ENCODE data around the gene ADH5.
"Not testable (repeated sequence)": the region's sequence is repeated elsewhere in the genome, so short reads cannot be mapped to it uniquely, and the experiment has no call there.

Gene ADH5

DNA sequence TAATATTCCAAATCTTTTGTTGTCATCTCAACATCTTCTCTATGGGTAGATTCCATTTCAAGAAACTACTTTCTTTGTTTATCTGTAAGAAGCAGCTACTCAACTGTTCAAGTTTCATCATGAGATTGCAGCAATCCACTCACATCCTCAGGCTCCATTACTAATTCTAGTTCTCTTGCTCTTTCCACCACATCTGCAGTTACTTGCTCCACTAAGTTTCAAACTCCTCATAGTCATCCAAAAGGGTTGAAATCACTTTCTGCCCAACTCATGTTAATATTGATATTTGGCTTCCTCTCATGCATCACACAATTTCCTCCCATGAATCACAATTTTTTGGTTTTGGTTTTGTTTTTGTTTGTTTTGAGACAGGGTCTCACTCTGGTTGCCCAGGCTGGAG, 35.7 kb downstream of the ADH5 start:
- Mint-ChIP-seq H3K9me3 (no peaks in the 10 kb centered on the region), H3K4me3 (no peak overlapping the region), H3K4me1 (peaks cover 14% of the 10 kb centered on the region), H3K36me3 (ENCODE audit: insufficient read depth) (peaks cover 12% of the 10 kb centered on the region), H3K27ac (ENCODE audit: low read depth) (no peak overlapping the region), H3K27me3 (no peaks in the 10 kb centered on the region)
- DNase-seq (ENCODE audit: low spot score in 2 of 2) (no peak), ATAC-seq (replicated peaks; ENCODE audit: extremely low read depth, poor library complexity, severe bottlenecking) (no peak)

DNA sequence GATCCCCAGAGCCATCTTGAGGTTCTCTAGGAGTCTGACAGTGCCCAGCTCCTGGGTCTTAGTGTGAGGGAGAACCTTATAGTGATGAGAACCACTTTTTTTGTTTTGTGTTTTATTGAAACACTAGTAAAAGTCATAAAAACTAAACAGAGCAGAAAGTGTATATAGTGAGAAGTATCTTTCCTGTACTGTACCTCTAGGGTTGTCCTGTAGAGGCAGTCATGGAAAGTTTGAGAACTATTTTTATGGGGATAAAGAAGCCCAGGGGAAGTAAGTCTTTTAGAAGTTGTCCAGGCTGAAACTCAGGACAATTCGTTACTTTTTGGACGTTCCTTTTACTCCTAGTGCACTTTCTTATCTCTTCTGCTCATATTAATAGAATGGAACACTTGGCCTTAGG, 40.9 kb downstream of the ADH5 start:
- DNase-seq (ENCODE audit: low spot score in 2 of 2): no peak
- no peak overlapping the region for H3K27ac Mint-ChIP-seq (ENCODE audit: low read depth)
- ATAC-seq (replicated peaks; ENCODE audit: extremely low read depth, poor library complexity, severe bottlenecking): no peak
- H3K9me3 Mint-ChIP-seq: no peaks in the 10 kb centered on the region
- H3K36me3 Mint-ChIP-seq (ENCODE audit: insufficient read depth): peaks cover 12% of the 10 kb centered on the region
- H3K27me3 Mint-ChIP-seq: no peaks in the 10 kb centered on the region
- H3K4me3 Mint-ChIP-seq: no peak overlapping the region
- H3K4me1 Mint-ChIP-seq: peaks cover 11% of the 10 kb centered on the region

DNA sequence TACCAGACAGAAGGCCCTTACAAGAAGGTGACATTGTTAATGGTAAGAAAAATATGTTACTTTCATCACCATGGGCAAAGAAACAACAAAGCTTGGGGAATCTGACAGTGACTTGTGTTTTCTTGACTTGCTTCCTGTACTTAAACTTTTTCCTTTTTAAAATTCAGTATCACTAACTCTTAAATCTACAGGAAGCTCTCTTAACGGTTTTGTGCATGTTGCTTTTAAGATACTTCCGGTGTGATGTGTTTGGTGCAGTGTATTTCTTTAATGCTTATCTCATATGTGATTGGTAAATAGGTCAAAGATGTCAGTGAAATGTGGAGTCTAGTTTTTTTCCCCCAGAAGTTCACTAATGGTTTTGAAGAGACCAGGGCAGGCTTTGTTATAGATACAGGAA, 45.2 kb downstream of the ADH5 start:
- peak overlapping the region; percentile 95 for H3K27ac Mint-ChIP-seq (ENCODE audit: low read depth)
- DNase-seq (ENCODE audit: low spot score in 2 of 2): no peak
- H3K27me3 Mint-ChIP-seq: no peaks in the 10 kb centered on the region
- peaks cover 9% of the 10 kb centered on the region for H3K36me3 Mint-ChIP-seq (ENCODE audit: insufficient read depth)
- no peaks in the 10 kb centered on the region for H3K9me3 Mint-ChIP-seq
- H3K4me3 Mint-ChIP-seq: peak overlapping the region; percentile 55
- H3K4me1 Mint-ChIP-seq: peaks cover 11% of the 10 kb centered on the region
- ATAC-seq (replicated peaks; ENCODE audit: extremely low read depth, poor library complexity, severe bottlenecking): peak; percentile 98

DNA sequence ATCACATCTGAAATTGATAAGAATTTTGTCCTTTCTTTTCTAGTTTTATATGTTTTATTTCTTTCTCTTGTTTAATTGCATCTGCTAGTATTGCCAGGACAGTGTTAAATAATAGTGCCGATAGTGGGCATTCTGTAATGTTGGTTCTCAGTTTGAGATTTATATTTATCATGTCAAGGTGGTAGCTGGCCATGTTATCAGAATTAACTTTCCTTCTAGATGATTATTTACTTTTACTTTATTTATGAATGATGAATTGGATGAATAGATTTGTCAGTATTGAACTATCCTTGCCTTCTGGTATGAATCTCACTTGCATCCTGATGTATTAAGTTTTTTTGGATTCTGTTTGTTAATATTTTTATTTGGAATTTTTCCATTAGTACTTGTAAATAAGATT, 50.4 kb downstream of the ADH5 start:
- peaks cover 7% of the 10 kb centered on the region for H3K36me3 Mint-ChIP-seq (ENCODE audit: insufficient read depth)
- H3K9me3 Mint-ChIP-seq: no peaks in the 10 kb centered on the region
- no peaks in the 10 kb centered on the region for H3K27me3 Mint-ChIP-seq
- H3K4me3 Mint-ChIP-seq: no peak overlapping the region
- DNase-seq (ENCODE audit: low spot score in 2 of 2) (no peak), ATAC-seq (replicated peaks; ENCODE audit: extremely low read depth, poor library complexity, severe bottlenecking) (no peak)
- H3K27ac Mint-ChIP-seq (ENCODE audit: low read depth): no peak overlapping the region
- H3K4me1 Mint-ChIP-seq: peaks cover 9% of the 10 kb centered on the region

DNA sequence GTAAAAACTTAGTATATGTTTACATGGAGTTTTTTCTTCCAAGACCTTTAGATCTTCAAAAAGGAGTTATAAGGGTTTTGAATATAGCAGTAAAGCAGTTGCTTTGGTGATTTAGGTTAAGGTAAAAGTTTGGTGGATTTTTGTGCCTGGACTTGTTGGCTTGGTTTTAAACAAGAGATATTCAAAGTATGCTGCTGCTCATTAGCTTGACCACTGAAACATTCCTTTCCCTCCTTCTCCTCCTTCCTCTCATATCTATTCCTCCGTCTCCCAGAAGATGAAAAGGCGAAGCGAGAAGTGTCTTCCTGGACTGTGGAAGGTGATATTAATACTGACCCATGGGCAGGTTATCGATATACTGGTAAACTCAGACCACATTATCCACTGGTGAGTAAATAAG, 54.6 kb downstream of the ADH5 start:
- peaks cover 8% of the 10 kb centered on the region for H3K36me3 Mint-ChIP-seq (ENCODE audit: insufficient read depth)

GRCh38 chr4:99029852-99030251, 58.7 kb downstream of the ADH5 start:
- peaks cover 8% of the 10 kb centered on the region for H3K36me3 Mint-ChIP-seq (ENCODE audit: insufficient read depth)
- H3K27me3 Mint-ChIP-seq: no peaks in the 10 kb centered on the region
- H3K4me1 Mint-ChIP-seq: peaks cover 37% of the 10 kb centered on the region
- ATAC-seq (replicated peaks; ENCODE audit: extremely low read depth, poor library complexity, severe bottlenecking): no peak
- no peak for DNase-seq (ENCODE audit: low spot score in 2 of 2)
- H3K27ac Mint-ChIP-seq (ENCODE audit: low read depth): peak overlapping the region; percentile 74
- no peaks in the 10 kb centered on the region for H3K9me3 Mint-ChIP-seq
- H3K4me3 Mint-ChIP-seq: no peak overlapping the region

More for the DNA sequence above, 54.6 kb downstream of the ADH5 start:
- Mint-ChIP-seq H3K27ac (ENCODE audit: low read depth) (no peak overlapping the region), H3K9me3 (no peaks in the 10 kb centered on the region), H3K4me1 (peaks cover 20% of the 10 kb centered on the region), H3K27me3 (no peaks in the 10 kb centered on the region), H3K4me3 (no peak overlapping the region)
- DNase-seq (ENCODE audit: low spot score in 2 of 2) (no peak), ATAC-seq (replicated peaks; ENCODE audit: extremely low read depth, poor library complexity, severe bottlenecking) (no peak)

GRCh38 chr4:99029018-99029735, 59.4 kb downstream of the ADH5 start:
- ATAC-seq (replicated peaks; ENCODE audit: extremely low read depth, poor library complexity, severe bottlenecking) (no peak), DNase-seq (ENCODE audit: low spot score in 2 of 2) (no peak)
- Mint-ChIP-seq H3K4me1 (peaks cover 44% of the 10 kb centered on the region), H3K4me3 (no peak overlapping the region), H3K27me3 (no peaks in the 10 kb centered on the region), H3K27ac (ENCODE audit: low read depth) (peak overlapping the region; percentile 74), H3K9me3 (no peaks in the 10 kb centered on the region), H3K36me3 (ENCODE audit: insufficient read depth) (peaks cover 6% of the 10 kb centered on the region)

DNA sequence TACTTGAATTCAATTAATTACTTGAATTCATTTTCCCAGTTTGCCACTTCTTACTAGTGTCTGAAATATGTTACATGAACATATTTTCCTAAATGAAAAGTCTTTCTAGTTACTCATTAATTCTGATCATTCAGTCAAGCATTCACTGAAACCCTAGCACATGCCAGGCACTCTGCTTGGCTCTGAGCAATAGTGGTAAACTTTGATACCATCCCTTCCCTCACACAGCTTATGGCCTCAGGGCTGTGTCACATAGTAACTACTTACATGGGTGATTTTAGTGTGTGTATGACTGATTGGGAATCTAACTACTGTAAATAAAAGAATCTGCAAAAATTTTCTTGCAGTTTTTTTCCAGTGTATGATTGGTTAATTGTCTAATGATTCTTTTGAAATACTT, 60.4 kb downstream of the ADH5 start:
- ATAC-seq (replicated peaks; ENCODE audit: extremely low read depth, poor library complexity, severe bottlenecking) (no peak), DNase-seq (ENCODE audit: low spot score in 2 of 2) (no peak)
- H3K27ac Mint-ChIP-seq (ENCODE audit: low read depth): peak overlapping the region; percentile 69
- no peaks in the 10 kb centered on the region for H3K27me3 Mint-ChIP-seq
- no peak overlapping the region for H3K4me3 Mint-ChIP-seq
- H3K9me3 Mint-ChIP-seq: no peaks in the 10 kb centered on the region
- H3K4me1 Mint-ChIP-seq: peaks cover 47% of the 10 kb centered on the region
- peaks cover 4% of the 10 kb centered on the region for H3K36me3 Mint-ChIP-seq (ENCODE audit: insufficient read depth)

DNA sequence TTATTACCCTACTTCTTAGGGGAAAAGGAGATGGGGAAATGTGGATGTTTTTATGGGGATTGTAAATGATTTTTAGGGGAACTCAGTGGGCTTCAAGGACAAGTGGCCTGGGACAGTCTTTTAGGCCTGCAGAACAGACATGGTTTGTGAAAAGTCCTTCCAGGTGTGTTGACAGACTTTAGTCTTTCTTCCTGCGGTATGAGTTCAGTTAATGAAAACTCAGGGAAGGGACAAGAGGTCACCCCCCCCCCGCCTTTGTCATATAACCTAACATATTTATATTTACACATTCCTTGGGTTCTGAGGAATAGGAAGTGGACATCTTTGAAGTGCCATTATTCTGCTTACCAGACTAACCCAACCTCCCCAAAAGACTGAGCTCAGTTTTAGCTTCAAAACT, 61.3 kb downstream of the ADH5 start:
- Mint-ChIP-seq H3K4me3 (no peak overlapping the region), H3K9me3 (no peaks in the 10 kb centered on the region), H3K4me1 (peaks cover 55% of the 10 kb centered on the region), H3K36me3 (ENCODE audit: insufficient read depth) (peaks cover 4% of the 10 kb centered on the region), H3K27me3 (no peaks in the 10 kb centered on the region), H3K27ac (ENCODE audit: low read depth) (no peak overlapping the region)
- no peak for DNase-seq (ENCODE audit: low spot score in 2 of 2)
- ATAC-seq (replicated peaks; ENCODE audit: extremely low read depth, poor library complexity, severe bottlenecking): no peak

DNA sequence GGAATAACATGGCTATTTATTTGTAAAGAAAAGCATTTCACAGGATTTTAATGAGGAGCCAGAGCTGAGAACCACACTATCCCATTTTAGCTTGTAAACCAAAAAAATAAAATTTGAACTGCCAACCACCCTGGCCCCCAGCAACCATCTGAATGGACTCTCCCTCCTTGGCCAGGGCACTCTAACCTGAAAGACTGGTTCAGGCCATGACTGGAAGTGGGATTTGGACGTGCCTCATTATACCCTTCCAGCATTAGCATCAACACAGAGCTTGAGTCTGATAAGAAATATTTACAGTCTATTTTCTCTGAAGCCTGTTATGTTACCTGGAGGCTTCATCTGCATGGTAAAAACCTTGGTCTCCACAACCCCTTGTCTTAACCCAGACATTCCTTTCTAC, 63.1 kb downstream of the ADH5 start:
- peaks cover 4% of the 10 kb centered on the region for H3K36me3 Mint-ChIP-seq (ENCODE audit: insufficient read depth)
- no peaks in the 10 kb centered on the region for H3K9me3 Mint-ChIP-seq
- DNase-seq (ENCODE audit: low spot score in 2 of 2) (no peak), ATAC-seq (replicated peaks; ENCODE audit: extremely low read depth, poor library complexity, severe bottlenecking) (no peak)
- H3K4me3 Mint-ChIP-seq: no peak overlapping the region
- no peaks in the 10 kb centered on the region for H3K27me3 Mint-ChIP-seq
- H3K27ac Mint-ChIP-seq (ENCODE audit: low read depth): no peak overlapping the region
- peaks cover 67% of the 10 kb centered on the region for H3K4me1 Mint-ChIP-seq

- no peak for ATAC-seq (replicated peaks; ENCODE audit: extremely low read depth, poor library complexity, severe bottlenecking)
- peak overlapping the region; percentile 39 for H3K27ac Mint-ChIP-seq (ENCODE audit: low read depth)
- H3K9me3 Mint-ChIP-seq: no peaks in the 10 kb centered on the region
- peaks cover 3% of the 10 kb centered on the region for H3K36me3 Mint-ChIP-seq (ENCODE audit: insufficient read depth)
- DNase-seq (ENCODE audit: low spot score in 2 of 2): no peak
- peaks cover 62% of the 10 kb centered on the region for H3K4me1 Mint-ChIP-seq
- H3K4me3 Mint-ChIP-seq: no peak overlapping the region
- no peaks in the 10 kb centered on the region for H3K27me3 Mint-ChIP-seq
Observed at GRCh38 chr4:99024481-99025275, 63.9 kb downstream of the ADH5 start.

- ATAC-seq (replicated peaks; ENCODE audit: extremely low read depth, poor library complexity, severe bottlenecking): not testable (repeated sequence)
- H3K4me1 Mint-ChIP-seq: peaks cover 60% of the 10 kb centered on the region
Observed at GRCh38 chr4:99023800-99024251, 64.8 kb downstream of the ADH5 start.

GRCh38 chr4:99022566-99022965, 66.0 kb downstream of the ADH5 start:
- DNase-seq (ENCODE audit: low spot score in 2 of 2): no peak
- peaks cover 65% of the 10 kb centered on the region for H3K4me1 Mint-ChIP-seq
- H3K36me3 Mint-ChIP-seq (ENCODE audit: insufficient read depth): peaks cover 2% of the 10 kb centered on the region
- ATAC-seq (replicated peaks; ENCODE audit: extremely low read depth, poor library complexity, severe bottlenecking): no peak
- H3K4me3 Mint-ChIP-seq: no peak overlapping the region
- no peaks in the 10 kb centered on the region for H3K27me3 Mint-ChIP-seq
- H3K27ac Mint-ChIP-seq (ENCODE audit: low read depth): no peak overlapping the region
- H3K9me3 Mint-ChIP-seq: no peaks in the 10 kb centered on the region

More at GRCh38 chr4:99023800-99024251, 64.8 kb downstream of the ADH5 start:
- not testable (repeated sequence) for H3K27me3 Mint-ChIP-seq; H3K4me3 Mint-ChIP-seq; DNase-seq (ENCODE audit: low spot score in 2 of 2); H3K36me3 Mint-ChIP-seq (ENCODE audit: insufficient read depth); H3K9me3 Mint-ChIP-seq
- peak overlapping the region; percentile 39 for H3K27ac Mint-ChIP-seq (ENCODE audit: low read depth)
